Sigmoid colon (tissue), 3 donors: Measurements from ENCODE around the gene DGKH.

Experiments
- CTCF ChIP-seq, 4 experiments: fragments of 450-650 bp in 3 of 4; fragments of 200-600 bp in 1 of 4; IDR thresholded peaks; one replicate each; pipeline ENCODE4 v1.5.1; 2016 to 2019; ENCODE audit warnings: antibody characterized with exemption in 4 of 4, mild to moderate bottlenecking in 3 of 4, moderate library complexity in 2 of 4
- POLR2A ChIP-seq, 2 donors: fragments of 450-650 bp; IDR thresholded peaks; one replicate each; pipeline ENCODE4 v1.6.1; 2016; ENCODE audit warnings: antibody characterized with exemption in 2 of 2, mild to moderate bottlenecking in 2 of 2, moderate library complexity in 2 of 2

DNA sequence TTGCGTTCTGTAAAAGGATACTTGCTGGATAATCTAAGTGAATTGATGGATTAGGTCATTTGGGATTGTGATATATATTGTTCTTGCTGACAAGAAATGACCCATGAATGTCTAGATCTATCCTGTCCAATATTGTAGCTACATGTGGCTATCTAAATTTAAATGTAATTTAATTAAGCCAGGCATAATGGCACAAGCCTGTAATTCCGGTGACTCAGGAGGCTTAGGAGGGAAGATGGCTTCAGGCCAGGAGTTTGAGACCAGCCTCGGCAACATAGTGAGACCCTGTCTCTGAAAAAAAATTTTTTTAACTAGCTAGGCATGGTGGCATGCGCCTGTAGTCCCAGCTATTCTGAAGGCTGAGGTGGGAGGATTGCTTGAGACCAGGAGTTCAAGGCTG, 184.2 kb downstream of the DGKH start:
- TF ChIP-seq POLR2A (IDR thresholded peaks at IDR 0.05): no peak
- no peak for TF ChIP-seq CTCF (IDR thresholded peaks at IDR 0.05)
